ENCODE measurements around the gene DENND1C.

DENND1C gene

GRCh38 chr19:6421075-6422014 lies 60.2 kb downstream of the DENND1C start:
- no peak for DNase-seq

GRCh38 chr19:6418562-6418932 lies 63.0 kb downstream of the DENND1C start:
- no peak for DNase-seq

- DNase-seq = no peak
Observed at GRCh38 chr19:6417713-6418561, 63.6 kb downstream of the DENND1C start.

Measured in NCI-H774 (cell line).